GM12873 (cell line): ENCODE data around the gene ACR.

Experiments used
- TF ChIP-seq, protein P1 (sequence below): IDR thresholded peaks from 2 replicates; pipeline ENCODE4 v1.5.1; 2012; ENCODE audit warnings: low read depth, mild to moderate bottlenecking, moderate library complexity, low read length, control low read depth; ENCODE audit not compliant: insufficient read depth; ENCODE audit errors: missing control alignments

ACR gene

DNA sequence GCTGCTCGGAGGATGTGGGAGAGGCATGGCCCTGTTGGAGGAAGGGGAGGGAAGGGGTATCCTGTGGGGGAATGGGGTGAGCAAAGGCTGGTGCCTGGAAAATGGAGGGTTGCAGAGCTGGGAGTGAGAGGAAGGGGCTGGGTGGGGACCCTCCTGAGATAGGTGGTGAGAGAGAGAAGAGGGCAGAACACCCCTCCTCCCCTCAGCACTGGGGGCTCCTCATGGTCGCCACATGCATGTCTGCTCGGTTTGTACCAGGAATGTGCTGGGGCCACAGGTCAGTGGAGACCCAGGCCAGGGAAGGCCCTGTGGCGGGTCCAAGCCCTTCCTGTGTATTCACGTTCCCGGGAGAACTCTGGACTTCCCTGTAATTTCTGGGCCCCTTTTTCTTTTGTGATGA lies 27.8 kb upstream of the ACR start:
- TF ChIP-seq, protein P1, sequence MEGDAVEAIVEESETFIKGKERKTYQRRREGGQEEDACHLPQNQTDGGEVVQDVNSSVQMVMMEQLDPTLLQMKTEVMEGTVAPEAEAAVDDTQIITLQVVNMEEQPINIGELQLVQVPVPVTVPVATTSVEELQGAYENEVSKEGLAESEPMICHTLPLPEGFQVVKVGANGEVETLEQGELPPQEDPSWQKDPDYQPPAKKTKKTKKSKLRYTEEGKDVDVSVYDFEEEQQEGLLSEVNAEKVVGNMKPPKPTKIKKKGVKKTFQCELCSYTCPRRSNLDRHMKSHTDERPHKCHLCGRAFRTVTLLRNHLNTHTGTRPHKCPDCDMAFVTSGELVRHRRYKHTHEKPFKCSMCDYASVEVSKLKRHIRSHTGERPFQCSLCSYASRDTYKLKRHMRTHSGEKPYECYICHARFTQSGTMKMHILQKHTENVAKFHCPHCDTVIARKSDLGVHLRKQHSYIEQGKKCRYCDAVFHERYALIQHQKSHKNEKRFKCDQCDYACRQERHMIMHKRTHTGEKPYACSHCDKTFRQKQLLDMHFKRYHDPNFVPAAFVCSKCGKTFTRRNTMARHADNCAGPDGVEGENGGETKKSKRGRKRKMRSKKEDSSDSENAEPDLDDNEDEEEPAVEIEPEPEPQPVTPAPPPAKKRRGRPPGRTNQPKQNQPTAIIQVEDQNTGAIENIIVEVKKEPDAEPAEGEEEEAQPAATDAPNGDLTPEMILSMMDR: no peak

GRCh38 chr22:50710886-50711285 lies 27.1 kb upstream of the ACR start:
- TF ChIP-seq, protein P1: no peak

- TF ChIP-seq, protein P1: no peak
Measured at GRCh38 chr22:50711446-50712340, 26.3 kb upstream of the ACR start.

- TF ChIP-seq, protein P1: no peak
Measured at GRCh38 chr22:50712341-50713007, 25.5 kb upstream of the ACR start.

DNA sequence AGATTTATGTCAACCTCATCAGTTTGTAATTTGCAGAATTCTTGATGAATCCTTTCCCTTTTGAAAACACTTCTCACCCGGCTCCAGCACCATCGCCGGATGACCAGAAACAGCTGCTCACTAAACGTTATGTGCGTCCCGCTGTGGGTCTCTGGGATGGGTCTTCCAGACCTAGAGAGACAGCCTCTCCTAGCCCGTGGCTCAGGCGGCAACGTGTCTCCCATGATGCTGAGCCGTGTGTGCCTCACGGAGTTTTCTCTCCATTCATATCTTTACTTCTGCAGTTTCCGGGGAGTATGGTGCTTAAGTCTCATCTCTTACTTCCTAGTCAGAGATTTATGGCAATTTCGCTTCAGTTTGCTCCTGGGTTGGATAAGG lies 25.0 kb upstream of the ACR start:
- TF ChIP-seq, protein P1: no peak

- TF ChIP-seq, protein P1: no peak
Measured at GRCh38 chr22:50713571-50714056, 24.4 kb upstream of the ACR start.

DNA sequence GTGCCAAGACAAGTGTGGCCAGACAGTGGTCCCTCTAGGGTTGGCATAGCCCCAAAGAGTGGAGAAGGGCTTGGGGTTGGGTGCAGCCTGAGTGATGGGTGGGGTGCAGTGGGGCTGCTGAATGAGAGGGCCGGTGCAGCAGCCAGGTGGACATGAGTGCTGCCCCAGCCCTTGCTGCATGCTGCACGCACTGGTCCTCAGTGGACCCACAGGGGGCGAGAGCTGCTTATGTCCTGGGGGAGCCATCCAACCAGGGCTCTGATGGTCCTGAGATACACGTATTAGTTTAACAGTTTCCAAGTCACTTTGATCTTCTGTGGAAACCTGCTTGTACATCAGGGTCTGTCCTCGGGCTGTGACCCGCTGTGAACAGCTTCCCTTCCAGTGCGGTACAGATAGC lies 23.9 kb upstream of the ACR start:
- TF ChIP-seq, protein P1: no peak
